SK-MEL-5 (cell line): Measurements from ENCODE around the gene PKP1. TPM values are rescaled to one million over a fixed set of nuclear protein-coding genes. Genes with fewer than 3 reads are reported as not detected.

Source experiments
- DNase-seq: peaks from one replicate; pipeline ENCODE4 v3.0.0-alpha.2; 2016; ENCODE audit warnings: low read depth, low spot score
- in situ Hi-C: cut with HindIII; loops from 2 replicates; pipeline ENCODE4 v1.10.0; 2016; ENCODE audit warnings: low sequenced_read_pairs, high pct_unique_total_duplicates, low pct_unique_long_range_greater_than_20kb
- total RNA-seq: library from RNA; depleted of rRNA; stranded (reverse); fragments of >200 nt; shearing (Covaris generic); gene quantifications from 2 replicates; pipeline ENCODE4 v1.2.3, GENCODE V29; 2014

The PKP1 gene
- total RNA-seq, 1 experiment from 2014 or later = not detected

- in situ Hi-C loops = no loop called here
- no peak for DNase-seq
These were observed 34.2 kb downstream of the PKP1 start for GRCh38 chr1:201317551-201317950.

GRCh38 chr1:201318504-201319340 is 35.4 kb downstream of the PKP1 start:
- in situ Hi-C loops = no loop called here
- no peak for DNase-seq

GRCh38 chr1:201319631-201320030 is 36.3 kb downstream of the PKP1 start:
- no peak for DNase-seq
- in situ Hi-C loops = no loop called here

GRCh38 chr1:201320168-201320788 is 37.0 kb downstream of the PKP1 start:
- in situ Hi-C loops = no loop called here
- no peak for DNase-seq

GRCh38 chr1:201321826-201322390 is 38.6 kb downstream of the PKP1 start:
- no peak for DNase-seq
- in situ Hi-C loops = no loop called here

- DNase-seq = no peak
- in situ Hi-C loops = no loop called here
These were observed 39.6 kb downstream of the PKP1 start for GRCh38 chr1:201322653-201323510.

GRCh38 chr1:201324306-201324705 is 41.0 kb downstream of the PKP1 start:
- in situ Hi-C loops = no loop called here
- DNase-seq = no peak

- in situ Hi-C loops = no loop called here
- DNase-seq = no peak
These were observed 41.7 kb downstream of the PKP1 start for GRCh38 chr1:201324821-201325677.

GRCh38 chr1:201325678-201326060 is 42.4 kb downstream of the PKP1 start:
- in situ Hi-C loops = no loop called here

GRCh38 chr1:201326710-201327109 is 43.4 kb downstream of the PKP1 start:
- in situ Hi-C loops = no loop called here
- no peak for DNase-seq

More at GRCh38 chr1:201325678-201326060, 42.4 kb downstream of the PKP1 start:
- no peak for DNase-seq

GRCh38 chr1:201327687-201328240 is 44.5 kb downstream of the PKP1 start:
- in situ Hi-C loops = no loop called here
- DNase-seq = no peak

- DNase-seq = no peak
- in situ Hi-C loops = no loop called here
These were observed 45.3 kb downstream of the PKP1 start for GRCh38 chr1:201328576-201328975.

- no peak for DNase-seq
- in situ Hi-C loops = no loop called here
These were observed 46.0 kb downstream of the PKP1 start for GRCh38 chr1:201329286-201329685.

- no peak for DNase-seq
- in situ Hi-C loops = no loop called here
These were observed 46.5 kb downstream of the PKP1 start for GRCh38 chr1:201329801-201330200.

GRCh38 chr1:201330541-201330940 is 47.2 kb downstream of the PKP1 start:
- no peak for DNase-seq
- in situ Hi-C loops = no loop called here

- in situ Hi-C loops = no loop called here
- DNase-seq = no peak
These were observed 47.9 kb downstream of the PKP1 start for GRCh38 chr1:201331166-201331565.

GRCh38 chr1:201332021-201332420 is 48.7 kb downstream of the PKP1 start:
- in situ Hi-C loops = no loop called here
- no peak for DNase-seq
